OCI-LY7 (cell line): Measurements from ENCODE around the gene PUS7L. TPM values are rescaled to one million over a fixed set of nuclear protein-coding genes. Genes with fewer than 3 reads are reported as not detected.

Experiments used
- BruUV-seq: library from RNA; stranded (reverse); fragments of 400-500 nt; replicated peaks from 2 replicates; lab custom pipeline; 2021; lab: Mats Ljungman, UMichigan
- CTCF ChIA-PET: fragments of 300-600 bp; sonication (Branson Sonifier 250); formaldehyde crosslinking; loops from one replicate; lab custom pipeline; 2022; ENCODE audit warnings: antibody characterized with exemption; ENCODE audit not compliant: unreplicated experiment; lab: Charles Lee
- POLR2A ChIA-PET: fragments of 300-600 bp; sonication (Branson Sonifier 250); formaldehyde crosslinking; loops from one replicate; lab custom pipeline; 2022; ENCODE audit warnings: antibody characterized with exemption; lab: Charles Lee
- DNase-seq: peaks from one replicate; pipeline ENCODE4 v3.0.0-alpha.2; 2015; ENCODE audit warnings: low spot score
- H2AFZ ChIP-seq: fragments of 200-600 bp; sonication (generic), shearing (Covaris generic); 2 replicates; pipeline ENCODE4 v1.6.1; 2014; ENCODE audit warnings: mild to moderate bottlenecking, antibody characterized with exemption, low read length, moderate library complexity
- H3K27ac ChIP-seq: fragments of 200-600 bp; sonication (generic); 2 replicates; pipeline ENCODE4 v1.5.1; 2014; ENCODE audit warnings: mixed run types, low read depth, mild to moderate bottlenecking, moderate library complexity, low read length, inconsistent platforms; ENCODE audit not compliant: poor library complexity, severe bottlenecking
- H3K36me3 ChIP-seq: fragments of 200-600 bp; sonication (generic); 2 replicates; pipeline ENCODE4 v1.6.1; 2014; ENCODE audit warnings: mild to moderate bottlenecking, antibody characterized with exemption, low read length, moderate library complexity, mixed read lengths; ENCODE audit not compliant: insufficient read depth
- H3K4me1 ChIP-seq: fragments of 200-600 bp; sonication (generic); 2 replicates; pipeline ENCODE4 v1.5.1; 2014; ENCODE audit warnings: mild to moderate bottlenecking, low read length; ENCODE audit not compliant: insufficient read depth, poor library complexity, severe bottlenecking
- H3K4me2 ChIP-seq: fragments of 200-600 bp; sonication (generic); 2 replicates; pipeline ENCODE4 v1.6.1; 2014; ENCODE audit warnings: mild to moderate bottlenecking, low read length
- H3K4me3 ChIP-seq: fragments of 200-600 bp; sonication (generic); 2 replicates; pipeline ENCODE4 v1.5.1; 2014; ENCODE audit warnings: mild to moderate bottlenecking, low read depth, low read length; ENCODE audit not compliant: poor library complexity, severe bottlenecking
- H3K79me2 ChIP-seq: fragments of 200-600 bp; sonication (generic); 2 replicates; pipeline ENCODE4 v1.6.1; 2016; ENCODE audit warnings: low read depth, mild to moderate bottlenecking, low read length, moderate library complexity, mixed read lengths; ENCODE audit not compliant: insufficient read depth
- H3K9me2 ChIP-seq: fragments of 200-600 bp; sonication (generic); 2 replicates; pipeline ENCODE4 v1.6.1; 2016; ENCODE audit warnings: mild to moderate bottlenecking, low read length, mixed read lengths; ENCODE audit not compliant: insufficient read depth
- H3K9me3 ChIP-seq: fragments of 200-600 bp; sonication (generic); 2 replicates; pipeline ENCODE4 v1.6.1; 2014; ENCODE audit warnings: mild to moderate bottlenecking, mixed run types, low read length, mixed read lengths
- H4K20me1 ChIP-seq: fragments of 200-600 bp; sonication (generic); 2 replicates; pipeline ENCODE4 v1.6.1; 2014; ENCODE audit warnings: mild to moderate bottlenecking, antibody characterized with exemption, low read length, moderate library complexity, mixed read lengths; ENCODE audit not compliant: insufficient read depth
- CTCF ChIP-seq: fragments of 200-600 bp; sonication (generic); conservative IDR thresholded peaks from 2 replicates; pipeline ENCODE4 v1.5.1; 2014; ENCODE audit warnings: mild to moderate bottlenecking, antibody characterized with exemption, low read length, moderate library complexity, mixed read lengths
- EZH2phosphoT487 ChIP-seq: fragments of 200-600 bp; sonication (generic); IDR thresholded peaks from 2 replicates; pipeline ENCODE4 v1.6.1; 2018; ENCODE audit warnings: low read depth, borderline replicate concordance, mild to moderate bottlenecking, mixed run types, antibody characterized with exemption, low read length, moderate library complexity, mixed read lengths
- intact Hi-C: fragments of 100-400 bp; cut with micrococcal nuclease; formaldehyde crosslinking; loops from one replicate; pipeline ENCODE4 v1.10.0; 2022; ENCODE audit not compliant: unreplicated experiment
- total RNA-seq, 2 experiments: library from RNA; depleted of rRNA in 1 of 2; stranded (reverse); fragments of >200 nt in 1 of 2; shearing (Covaris generic) in 1 of 2; gene quantifications; 2 replicates each; pipeline ENCODE4 v1.2.3, GENCODE V29; 2014 to 2022

The PUS7L gene
- total RNA-seq, 2 experiments from 2014 or later, result 20.5 to 23.3 TPM

GRCh38 chr12:43728698-43729097 lies 29.9 kb downstream of the PUS7L start:
- ChIA-PET CTCF (no interaction called here), POLR2A (no interaction called here)
- BruUV-seq, result no TSS peak
- no peak overlapping the region for H3K4me2 ChIP-seq
- H4K20me1 ChIP-seq, result no peaks in the 10 kb centered on the region
- no peak overlapping the region for H2AFZ ChIP-seq
- H3K27ac ChIP-seq, result no peak overlapping the region
- TF ChIP-seq CTCF (no peak), EZH2phosphoT487 (no peak)
- DNase-seq, result no peak
- H3K4me1 ChIP-seq, result no peaks in the 10 kb centered on the region
- no peaks in the 10 kb centered on the region for H3K9me2 ChIP-seq
- no peak overlapping the region for H3K4me3 ChIP-seq
- no peaks in the 10 kb centered on the region for H3K79me2 ChIP-seq
- H3K36me3 ChIP-seq, result peaks cover 63% of the 10 kb centered on the region
- intact Hi-C loops, result no loop called here
- H3K9me3 ChIP-seq, result no peaks in the 10 kb centered on the region

- no peaks in the 10 kb centered on the region for H3K9me2 ChIP-seq
- H3K79me2 ChIP-seq, result no peaks in the 10 kb centered on the region
- no peak for DNase-seq
- H4K20me1 ChIP-seq, result no peaks in the 10 kb centered on the region
- H3K27ac ChIP-seq, result no peak overlapping the region
- no peaks in the 10 kb centered on the region for H3K4me1 ChIP-seq
- H3K4me3 ChIP-seq, result no peak overlapping the region
- CTCF ChIA-PET, result no interaction called here
- no peak overlapping the region for H2AFZ ChIP-seq
- POLR2A ChIA-PET, result no interaction called here
- peaks cover 59% of the 10 kb centered on the region for H3K36me3 ChIP-seq
- BruUV-seq, result no TSS peak
- intact Hi-C loops, result no loop called here
- TF ChIP-seq CTCF (peak; percentile 76), EZH2phosphoT487 (no peak)
- H3K9me3 ChIP-seq, result no peaks in the 10 kb centered on the region
- no peak overlapping the region for H3K4me2 ChIP-seq
These were observed 30.5 kb downstream of the PUS7L start for GRCh38 chr12:43728117-43728516.

GRCh38 chr12:43723134-43723533 lies 35.5 kb downstream of the PUS7L start:
- no peak overlapping the region for H3K27ac ChIP-seq
- H4K20me1 ChIP-seq, result no peaks in the 10 kb centered on the region
- H3K36me3 ChIP-seq, result peaks cover 17% of the 10 kb centered on the region
- POLR2A ChIA-PET, result no interaction called here
- H3K4me1 ChIP-seq, result no peaks in the 10 kb centered on the region
- CTCF ChIA-PET, result no interaction called here
- H3K9me2 ChIP-seq, result no peaks in the 10 kb centered on the region
- intact Hi-C loops, result no loop called here
- H3K9me3 ChIP-seq, result no peaks in the 10 kb centered on the region
- H2AFZ ChIP-seq, result no peak overlapping the region
- no peak overlapping the region for H3K4me2 ChIP-seq
- no peaks in the 10 kb centered on the region for H3K79me2 ChIP-seq
- no TSS peak for BruUV-seq
- DNase-seq, result no peak
- H3K4me3 ChIP-seq, result no peak overlapping the region
- TF ChIP-seq EZH2phosphoT487, result no peak
- TF ChIP-seq CTCF, result no peak
